ENCODE results near the gene PSMC1.

GRCh38 chr14:90290337-90291011 lies 34.1 kb downstream of the PSMC1 start:
- TF ChIP-seq, protein P1, sequence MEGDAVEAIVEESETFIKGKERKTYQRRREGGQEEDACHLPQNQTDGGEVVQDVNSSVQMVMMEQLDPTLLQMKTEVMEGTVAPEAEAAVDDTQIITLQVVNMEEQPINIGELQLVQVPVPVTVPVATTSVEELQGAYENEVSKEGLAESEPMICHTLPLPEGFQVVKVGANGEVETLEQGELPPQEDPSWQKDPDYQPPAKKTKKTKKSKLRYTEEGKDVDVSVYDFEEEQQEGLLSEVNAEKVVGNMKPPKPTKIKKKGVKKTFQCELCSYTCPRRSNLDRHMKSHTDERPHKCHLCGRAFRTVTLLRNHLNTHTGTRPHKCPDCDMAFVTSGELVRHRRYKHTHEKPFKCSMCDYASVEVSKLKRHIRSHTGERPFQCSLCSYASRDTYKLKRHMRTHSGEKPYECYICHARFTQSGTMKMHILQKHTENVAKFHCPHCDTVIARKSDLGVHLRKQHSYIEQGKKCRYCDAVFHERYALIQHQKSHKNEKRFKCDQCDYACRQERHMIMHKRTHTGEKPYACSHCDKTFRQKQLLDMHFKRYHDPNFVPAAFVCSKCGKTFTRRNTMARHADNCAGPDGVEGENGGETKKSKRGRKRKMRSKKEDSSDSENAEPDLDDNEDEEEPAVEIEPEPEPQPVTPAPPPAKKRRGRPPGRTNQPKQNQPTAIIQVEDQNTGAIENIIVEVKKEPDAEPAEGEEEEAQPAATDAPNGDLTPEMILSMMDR (IDR thresholded peaks at IDR 0.05): no peak
- no peak for TF ChIP-seq POLR2A (IDR thresholded peaks at IDR 0.05)

Data from right lobe of liver (tissue), 4 donors.